Stimulated activated CD4-positive, alpha-beta T cell treated with anti-CD3 and anti-CD28 coated beads, Interleukin-15, amount 100 ng/mL, for 24 hours (primary cell): ENCODE results near the gene TNFAIP2.
A peak's percentile ranks its signal among the peaks of the same experiment; 100 is the strongest.

ENCODE experiments used
- DNase-seq: peaks from one replicate; pipeline ENCODE4 v3.0.0-alpha.2; 2020

Gene TNFAIP2

DNA sequence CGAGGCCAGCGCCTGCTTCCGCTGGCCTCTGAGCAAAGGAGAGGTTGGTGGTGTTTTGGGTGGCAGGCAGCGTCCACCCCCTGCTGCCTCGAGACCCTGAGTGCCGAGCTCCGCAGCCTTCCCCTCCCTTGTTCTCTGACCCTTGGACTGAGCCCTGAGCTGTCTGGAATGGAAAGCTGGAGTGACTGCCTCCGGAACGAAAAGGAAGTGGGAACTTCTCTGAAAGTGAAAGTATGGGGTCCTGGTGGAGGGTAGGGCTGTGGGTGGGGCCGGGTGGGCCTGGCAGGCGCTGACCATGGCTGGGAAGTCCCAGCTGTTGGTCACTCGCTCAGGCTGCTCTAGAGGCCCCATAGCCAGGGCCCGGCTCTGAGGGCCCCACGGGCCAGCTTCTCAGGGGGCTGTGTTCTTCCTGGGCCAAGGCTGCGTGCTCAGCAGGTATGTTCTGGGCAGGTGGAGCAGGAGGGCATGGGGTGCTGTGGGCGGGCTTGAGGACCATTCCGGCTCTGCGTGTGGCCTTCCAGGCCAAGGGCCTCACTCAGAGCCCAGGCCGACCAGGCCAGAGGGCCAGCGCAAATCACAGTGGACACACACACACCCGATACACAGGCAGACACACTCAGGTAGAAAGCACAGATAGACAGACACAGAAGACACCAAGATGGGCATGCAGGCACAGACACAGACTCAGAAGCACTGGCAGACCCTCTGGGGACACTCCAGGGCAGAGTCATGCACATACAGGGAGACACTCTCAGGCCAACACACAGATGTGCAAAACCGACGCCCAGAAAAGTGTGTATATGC is 28.7 kb upstream of the TNFAIP2 start, which contains the start of gene EXOC3L4:
TSS of gene EXOC3L4 (plus strand) at position 320 of the 804 bp plus-strand sequence. CDS start 5,495 bp downstream, outside the sequence.
- no peak for DNase-seq

GRCh38 chr14:103095210-103095778 is 28.0 kb upstream of the TNFAIP2 start:
- DNase-seq: no peak

DNA sequence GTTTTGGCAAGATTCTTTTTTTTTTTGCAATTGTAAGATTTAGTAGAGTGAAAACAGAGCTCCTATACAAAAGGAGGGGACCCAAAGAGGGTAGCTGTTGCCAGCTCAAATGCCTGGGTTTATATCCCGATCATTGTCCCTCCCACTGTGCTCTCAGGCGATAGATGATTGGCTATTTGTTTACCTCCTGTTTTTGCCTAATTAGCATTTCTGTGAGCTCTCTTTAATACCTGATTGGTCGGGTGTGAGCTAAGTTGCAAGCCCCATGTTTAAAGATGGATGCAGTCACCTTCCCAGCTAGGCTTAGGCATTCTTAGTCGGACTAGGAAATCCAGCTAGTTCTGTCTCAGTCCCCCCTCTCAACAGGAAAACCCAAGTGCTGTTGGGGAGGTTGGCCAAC is 26.9 kb upstream of the TNFAIP2 start:
- DNase-seq: no peak

- no peak for DNase-seq
Observed at GRCh38 chr14:103097244-103097993, 25.8 kb upstream of the TNFAIP2 start.

DNA sequence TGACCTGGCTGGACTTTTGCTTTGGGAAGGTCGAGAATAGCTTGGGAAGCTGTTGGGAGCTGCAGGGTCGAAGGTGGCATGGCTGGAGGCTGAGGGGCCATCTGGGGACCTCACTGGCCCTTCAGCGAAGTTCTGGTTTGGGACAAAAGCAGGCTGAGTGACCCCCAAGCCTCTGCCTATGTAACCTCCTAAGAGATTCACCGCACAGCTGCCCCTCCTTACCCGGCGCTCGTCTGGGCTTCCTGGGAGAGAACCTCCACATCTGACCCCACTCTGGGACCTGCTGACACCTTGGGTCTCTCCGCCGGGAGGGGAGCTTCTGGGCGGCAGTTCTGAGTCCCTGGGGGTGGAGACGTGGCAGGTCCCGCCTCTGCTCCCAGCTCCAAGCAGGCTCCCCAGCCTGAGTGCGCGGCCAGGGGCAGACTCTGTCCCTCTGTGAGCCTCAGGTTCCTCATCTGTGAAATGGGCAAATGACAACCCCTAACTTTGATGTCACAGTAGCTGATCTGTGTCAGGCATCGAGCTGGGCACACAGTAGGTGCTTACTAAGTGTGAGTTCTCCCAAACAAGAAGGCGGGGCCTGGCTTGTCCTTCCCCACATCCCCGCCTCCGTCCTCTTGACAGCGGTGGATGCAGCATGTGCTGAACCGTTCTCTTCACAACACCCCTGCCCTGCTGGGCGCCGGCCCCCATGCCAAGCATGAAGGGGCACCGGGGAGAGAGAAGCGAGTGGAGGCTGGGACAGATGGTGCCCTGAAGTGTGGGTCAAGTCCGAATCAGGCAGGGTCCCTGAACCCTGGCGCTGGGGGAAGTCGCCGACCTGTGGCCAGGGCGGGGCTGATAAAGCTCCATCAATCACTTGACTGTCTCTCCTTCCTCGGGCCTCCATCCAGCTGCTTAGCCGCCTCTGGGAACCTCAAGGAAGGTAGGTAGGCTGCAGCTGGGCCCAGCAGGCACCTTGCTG is 25.0 kb upstream of the TNFAIP2 start:
- no peak for DNase-seq

GRCh38 chr14:103099081-103099732 is 24.1 kb upstream of the TNFAIP2 start:
- no peak for DNase-seq

- no peak for DNase-seq
Observed at GRCh38 chr14:103099733-103100280, 23.5 kb upstream of the TNFAIP2 start.

DNA sequence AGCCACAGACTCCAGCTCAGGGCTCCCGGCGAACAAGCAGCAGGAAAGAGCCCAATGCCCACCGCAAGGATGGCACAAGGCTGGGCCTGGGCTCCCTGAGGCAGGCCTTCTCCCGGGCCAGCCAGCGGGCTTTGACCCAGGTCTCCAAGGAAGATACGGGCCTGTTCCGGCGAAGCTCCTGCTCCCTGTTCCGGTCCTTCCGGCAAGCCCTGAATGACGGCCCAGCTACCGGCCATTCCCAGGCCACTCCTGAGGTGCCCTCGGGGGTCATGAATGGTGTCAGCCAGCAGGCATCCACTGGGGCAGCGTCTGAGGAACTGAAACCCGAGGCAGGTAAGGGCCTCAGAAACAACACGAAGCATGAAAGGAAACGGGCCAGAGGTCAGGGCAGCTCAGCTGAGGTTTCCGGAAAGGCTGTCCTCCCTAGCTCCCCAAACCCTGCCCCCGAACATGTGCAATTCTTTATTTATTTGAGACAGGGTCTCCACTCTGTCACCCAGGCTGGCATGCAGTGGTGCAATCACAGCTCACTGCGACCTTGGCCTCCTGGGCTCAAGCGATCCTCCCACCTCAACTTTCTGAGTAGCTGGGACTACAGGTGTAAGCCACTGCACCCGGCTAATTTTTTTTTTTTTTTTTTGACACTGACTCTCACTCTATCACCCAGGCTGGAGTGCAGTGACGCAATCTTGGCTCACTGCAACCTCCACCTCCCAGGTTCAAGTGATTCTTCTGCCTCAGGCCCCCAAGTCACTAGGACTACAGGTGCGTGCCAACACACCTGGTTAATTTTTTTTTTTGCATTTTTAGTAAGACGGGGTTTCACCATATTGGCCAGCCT is 22.8 kb upstream of the TNFAIP2 start:
- DNase-seq: no peak

GRCh38 chr14:103101257-103101962 is 21.9 kb upstream of the TNFAIP2 start:
- DNase-seq: no peak

DNA sequence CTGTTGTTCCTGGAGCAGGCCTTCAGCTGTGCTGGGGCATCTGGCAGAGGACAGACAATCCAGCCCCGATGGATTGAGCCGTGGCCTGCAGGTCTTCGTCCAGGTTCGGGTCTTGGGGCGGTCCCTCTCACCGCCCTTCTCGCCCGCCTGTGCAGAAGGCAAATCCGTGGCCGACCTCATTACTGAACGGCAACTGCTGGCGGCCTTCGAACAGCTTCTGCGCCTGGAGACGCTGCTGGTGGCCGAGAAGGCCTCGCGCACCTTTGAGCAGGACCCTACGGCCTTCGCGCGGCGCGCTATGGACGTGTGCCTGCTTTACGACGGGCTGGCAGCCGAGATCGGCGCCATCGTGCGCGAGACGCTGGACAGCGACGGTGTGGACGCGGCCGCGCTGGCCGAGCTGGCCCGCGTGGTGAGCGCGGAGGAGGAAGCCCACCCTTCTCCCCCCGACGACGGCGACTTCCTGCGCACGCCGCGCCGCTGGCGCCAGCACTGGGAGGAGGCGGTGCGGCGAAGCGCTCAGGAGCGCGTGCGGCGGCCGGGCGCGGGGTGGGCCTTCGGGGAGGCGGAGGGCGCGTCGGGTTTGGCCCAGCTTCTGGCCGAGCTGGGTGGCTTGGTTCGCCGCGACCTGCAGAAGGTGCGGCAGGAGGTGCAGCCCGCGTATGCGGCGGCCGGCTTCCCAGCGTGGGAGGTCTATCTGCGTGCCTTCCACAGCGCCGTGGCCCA is 21.1 kb upstream of the TNFAIP2 start:
- DNase-seq: no peak

DNA sequence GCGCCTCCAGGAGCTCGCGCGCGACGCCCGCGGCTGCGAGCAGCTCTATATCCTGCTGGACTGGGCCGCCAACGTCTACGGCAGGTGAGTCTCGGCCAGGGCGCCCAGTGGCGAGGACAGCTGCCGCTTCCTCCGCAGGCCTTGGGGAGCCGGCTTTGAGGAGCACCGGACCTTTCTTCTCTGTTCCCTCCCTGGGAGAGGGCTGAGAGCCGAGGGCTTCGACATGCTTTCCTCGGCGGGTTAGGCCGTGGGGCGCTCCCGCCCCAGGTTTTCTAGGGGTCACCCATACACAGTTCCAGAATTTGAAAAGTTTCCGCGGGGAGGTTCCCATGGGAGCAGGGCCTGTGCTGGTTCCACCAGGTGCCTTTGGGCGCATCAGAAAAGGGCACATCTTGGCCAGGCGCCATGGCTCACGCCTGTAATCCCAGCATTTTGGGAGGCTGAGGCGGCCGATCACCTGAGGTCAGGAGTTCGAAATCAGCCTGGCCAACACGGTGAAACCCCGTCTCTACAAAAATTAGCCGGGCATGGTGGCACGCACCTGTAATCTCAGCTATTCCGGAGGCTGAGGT is 20.5 kb upstream of the TNFAIP2 start:
- DNase-seq: no peak

GRCh38 chr14:103103461-103104388 is 19.5 kb upstream of the TNFAIP2 start:
- peak; percentile 29 for DNase-seq

DNA sequence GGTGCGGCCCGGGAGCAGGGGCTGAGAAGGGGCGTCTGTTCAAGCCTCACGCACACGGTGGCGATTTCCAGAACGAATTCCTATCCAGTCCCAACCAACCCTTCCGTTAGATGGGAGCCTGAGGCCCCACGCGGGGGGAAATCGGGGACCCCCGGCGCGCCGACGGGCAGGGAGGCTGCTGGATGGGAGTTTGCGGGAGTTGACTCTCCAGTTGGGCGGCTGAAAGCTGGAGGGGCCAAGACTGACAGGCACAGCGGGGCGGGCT is 18.9 kb upstream of the TNFAIP2 start:
- no peak for DNase-seq

DNA sequence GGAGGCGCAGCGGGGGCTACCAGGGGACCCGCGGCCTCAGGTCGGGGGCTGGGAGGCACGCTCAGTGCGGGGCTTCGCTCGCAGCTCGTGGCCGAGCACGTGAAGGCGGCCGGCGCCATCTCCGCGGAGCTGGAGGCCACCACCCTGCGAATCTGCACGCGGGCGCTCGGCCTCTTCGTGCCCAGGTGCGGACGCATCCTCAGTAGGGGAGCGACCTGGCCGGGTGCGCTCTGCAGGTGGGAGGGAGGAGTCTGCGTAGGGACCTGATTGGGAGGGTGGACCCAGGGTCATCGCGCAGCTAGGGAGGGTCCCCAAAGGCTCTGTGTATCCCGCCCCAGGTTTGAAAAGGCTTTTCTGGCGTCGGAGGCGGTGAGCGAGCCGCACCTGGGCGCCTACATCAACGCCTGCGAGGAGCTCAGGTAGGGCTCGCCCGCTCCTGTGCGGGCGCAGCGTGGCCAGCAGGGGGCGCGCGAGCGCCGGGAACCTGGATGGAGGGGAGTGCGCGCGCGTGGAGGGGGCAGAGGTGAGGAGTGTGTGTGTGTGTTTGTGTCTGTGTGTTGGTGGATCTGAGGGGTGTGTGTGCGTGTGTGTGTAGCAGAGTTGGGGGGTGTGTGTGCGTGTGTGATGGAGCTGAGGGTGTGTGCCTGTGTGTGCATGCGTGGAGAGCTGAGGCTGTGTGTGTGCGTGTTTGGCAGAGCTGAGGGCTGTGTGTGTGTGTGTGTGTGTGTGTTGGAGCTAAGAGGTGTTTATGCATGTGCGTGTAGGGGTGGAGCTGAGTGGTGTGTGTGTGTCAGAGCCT is 18.4 kb upstream of the TNFAIP2 start:
- peak; percentile 80 for DNase-seq

DNA sequence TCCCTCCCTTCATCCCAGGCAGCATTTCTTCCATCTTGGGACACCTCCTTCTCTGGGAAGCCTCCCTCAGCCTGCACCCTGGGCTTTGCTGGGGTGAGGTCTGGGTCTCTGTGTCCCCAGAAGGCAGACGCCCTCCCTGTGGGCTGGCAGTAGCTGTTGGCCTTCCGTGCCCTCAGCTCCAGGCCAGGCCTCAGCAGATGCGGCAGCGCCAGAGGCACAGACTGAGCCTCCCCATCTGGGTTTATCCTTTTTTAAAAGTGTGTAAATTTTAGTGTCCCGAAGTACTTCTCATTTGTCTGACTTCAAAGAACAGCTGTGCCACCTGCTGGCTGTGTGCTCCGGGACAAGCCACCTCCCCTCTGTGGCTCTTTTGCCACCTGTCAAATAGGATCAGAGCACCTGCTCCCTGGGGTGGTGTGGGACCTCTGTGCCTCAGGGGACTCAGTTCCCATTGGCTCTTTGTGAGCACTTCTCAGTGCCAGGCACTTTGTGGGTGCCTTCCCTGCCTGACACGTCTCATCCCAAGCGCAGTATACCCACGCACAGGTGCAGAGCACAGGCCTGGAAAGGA is 17.6 kb upstream of the TNFAIP2 start:
- DNase-seq: no peak

GRCh38 chr14:103107455-103107854 is 15.8 kb upstream of the TNFAIP2 start:
- DNase-seq: no peak
